ENCODE measurements around the gene OR7G3.

GRCh38 chr19:9086761-9087160 is 40.0 kb downstream of the OR7G3 start, which contains the start of gene OR1M1:
- no peak for TF ChIP-seq CTCF (IDR thresholded peaks at IDR 0.05)
- TF ChIP-seq EZH2 (IDR thresholded peaks at IDR 0.05; ENCODE audit: borderline replicate concordance, insufficient read depth, low read depth, low read length, poor library complexity, severe bottlenecking): no peak

All from B cell (primary cell).